Parathyroid adenoma (tissue), 2 donors: ENCODE results near the gene HOMER3.
A peak's percentile ranks its signal among the peaks of the same experiment; 100 is the strongest.

Experiments
- H2AFZ ChIP-seq: fragments of 300-600 bp; sonication (generic); one replicate; pipeline ENCODE4 v1.7.0; 2017; ENCODE audit warnings: antibody characterized with exemption, mild to moderate bottlenecking
- H3K27ac ChIP-seq: fragments of 300-600 bp; sonication (generic); one replicate; pipeline ENCODE4 v1.7.0; 2017
- H3K27me3 ChIP-seq: fragments of 300-600 bp; sonication (generic); one replicate; pipeline ENCODE4 v1.7.0; 2017; ENCODE audit warnings: low read length; ENCODE audit not compliant: control insufficient read depth, insufficient read depth
- H3K36me3 ChIP-seq: fragments of 300-600 bp; sonication (generic); one replicate; pipeline ENCODE4 v1.7.0; 2017; ENCODE audit warnings: low read length; ENCODE audit not compliant: control insufficient read depth, insufficient read depth
- H3K4me1 ChIP-seq: fragments of 300-600 bp; sonication (generic); one replicate; pipeline ENCODE4 v1.7.0; 2017; ENCODE audit warnings: control low read depth
- H3K4me2 ChIP-seq: fragments of 300-600 bp; sonication (generic); one replicate; pipeline ENCODE4 v1.7.0; 2017; ENCODE audit warnings: low read length
- H3K4me3 ChIP-seq: fragments of 300-600 bp; sonication (generic); one replicate; pipeline ENCODE4 v1.7.0; 2017; ENCODE audit warnings: low read depth, low read length
- H3K79me2 ChIP-seq: fragments of 300-600 bp; sonication (generic); one replicate; pipeline ENCODE4 v1.7.0; 2017; ENCODE audit warnings: control low read depth
- H3K9ac ChIP-seq: fragments of 300-600 bp; sonication (generic); one replicate; pipeline ENCODE4 v1.7.0; 2017; ENCODE audit warnings: mild to moderate bottlenecking
- H3K9me3 ChIP-seq: fragments of 300-600 bp; sonication (generic); one replicate; pipeline ENCODE4 v1.7.0; 2017; ENCODE audit warnings: low read length; ENCODE audit not compliant: control insufficient read depth
- CTCF ChIP-seq: fragments of 300-600 bp; sonication (generic); IDR thresholded peaks from one replicate; pipeline ENCODE4 v1.7.0; 2017; ENCODE audit warnings: antibody characterized with exemption, mild to moderate bottlenecking
- donor health status: primary hyperparathyroidism.

Gene HOMER3

DNA sequence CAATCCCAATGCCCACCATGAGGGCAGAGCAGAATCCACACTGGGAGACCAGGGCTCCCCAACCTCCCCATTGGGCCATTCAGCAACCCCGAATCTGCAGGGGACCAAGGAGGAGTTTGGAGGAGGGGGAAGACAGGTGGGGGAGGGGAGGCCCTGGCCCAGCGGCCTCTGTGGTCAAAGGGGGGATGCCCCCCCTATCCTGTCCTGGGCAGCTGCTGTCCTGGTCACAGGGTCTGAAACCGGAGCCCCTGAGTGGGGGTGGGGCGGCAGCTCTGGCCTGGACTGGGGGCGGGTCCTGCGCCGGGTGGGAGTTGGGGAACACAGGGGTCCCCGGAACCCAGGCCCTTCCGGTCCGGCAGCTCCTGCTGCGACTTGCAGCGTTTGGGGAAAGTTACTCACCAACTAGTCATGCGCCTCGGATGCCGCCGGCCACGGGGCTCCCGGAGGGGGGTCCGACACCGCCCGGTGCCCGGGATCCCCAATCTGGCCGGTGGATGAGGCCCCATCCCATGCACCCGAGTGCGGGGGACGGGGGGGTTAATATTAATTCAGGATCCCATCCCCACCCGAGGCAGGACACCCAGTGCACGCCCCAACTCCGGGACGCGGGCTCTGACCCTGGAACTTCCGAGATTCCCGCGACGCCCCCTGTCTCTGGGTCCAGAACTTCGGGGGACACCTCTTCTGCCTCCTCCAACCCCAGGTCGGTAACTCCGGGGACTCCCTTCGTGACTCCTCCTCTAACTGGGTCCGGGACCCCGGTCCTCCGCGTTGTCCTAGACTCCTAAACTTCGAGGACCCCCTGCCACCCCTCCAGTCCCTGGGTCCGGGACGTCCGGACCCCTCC is 872 bp downstream of the HOMER3 start:
- Histone ChIP-seq H3K4me1 (peaks cover 7% of the 10 kb centered on the region), H3K9ac (no peak overlapping the region), H3K79me2 (peaks cover 2% of the 10 kb centered on the region), H3K36me3 (no peaks in the 10 kb centered on the region), H3K27me3 (no peaks in the 10 kb centered on the region), H2AFZ (peak overlapping the region; percentile 84), H3K9me3 (no peaks in the 10 kb centered on the region), H3K4me2 (peak overlapping the region; percentile 96), H3K4me3 (peak overlapping the region; percentile 81), H3K27ac (no peak overlapping the region)
- no peak for TF ChIP-seq CTCF

- TF ChIP-seq CTCF, result no peak
- no peaks in the 10 kb centered on the region for H3K27me3 ChIP-seq
- H3K4me1 ChIP-seq, result peaks cover 7% of the 10 kb centered on the region
- H3K4me2 ChIP-seq, result no peak overlapping the region
- H3K9me3 ChIP-seq, result no peaks in the 10 kb centered on the region
- no peak overlapping the region for H3K9ac ChIP-seq
- H3K36me3 ChIP-seq, result no peaks in the 10 kb centered on the region
- no peak overlapping the region for H3K27ac ChIP-seq
- H3K79me2 ChIP-seq, result peaks cover 2% of the 10 kb centered on the region
- H2AFZ ChIP-seq, result no peak overlapping the region
- H3K4me3 ChIP-seq, result no peak overlapping the region
Measured at GRCh38 chr19:18939163-18939562, 1.9 kb downstream of the HOMER3 start.

- Histone ChIP-seq H3K27ac (no peak overlapping the region), H3K4me1 (no peaks in the 10 kb centered on the region), H3K36me3 (no peaks in the 10 kb centered on the region)
Measured at GRCh38 chr19:18933297-18933696, 7.7 kb downstream of the HOMER3 start.

GRCh38 chr19:18932216-18932841 is 8.7 kb downstream of the HOMER3 start:
- H3K4me2 ChIP-seq, result no peak overlapping the region
- no peaks in the 10 kb centered on the region for H3K79me2 ChIP-seq
- H3K36me3 ChIP-seq, result no peaks in the 10 kb centered on the region
- no peak overlapping the region for H2AFZ ChIP-seq
- H3K9me3 ChIP-seq, result no peaks in the 10 kb centered on the region
- H3K27ac ChIP-seq, result no peak overlapping the region
- TF ChIP-seq CTCF, result no peak
- H3K9ac ChIP-seq, result no peak overlapping the region
- no peaks in the 10 kb centered on the region for H3K4me1 ChIP-seq
- H3K4me3 ChIP-seq, result no peak overlapping the region
- no peaks in the 10 kb centered on the region for H3K27me3 ChIP-seq

More at GRCh38 chr19:18933297-18933696, 7.7 kb downstream of the HOMER3 start:
- no peaks in the 10 kb centered on the region for H3K79me2 ChIP-seq
- no peak overlapping the region for H3K9ac ChIP-seq
- no peak overlapping the region for H3K4me2 ChIP-seq
- no peaks in the 10 kb centered on the region for H3K9me3 ChIP-seq
- TF ChIP-seq CTCF, result no peak
- H3K4me3 ChIP-seq, result no peak overlapping the region
- no peaks in the 10 kb centered on the region for H3K27me3 ChIP-seq
- H2AFZ ChIP-seq, result no peak overlapping the region
